Activated B cell treated with CpG ODN at 0.5 μM for 24 hours (primary cell): ENCODE measurements around the gene FGF3. TPM values are rescaled to one million over a fixed set of nuclear protein-coding genes. Genes with fewer than 3 reads are reported as not detected.

ENCODE experiments used
- ATAC-seq: fragments of 200-7000 bp; cut with Tn5 transposase; one replicate; pipeline ENCODE4 v1.10.0; 2021; ENCODE audit warnings: low read depth, mild to moderate bottlenecking, moderate library complexity
- CTCF ChIA-PET: fragments of 350-600 bp; sonication (Branson Sonifier 250); formaldehyde crosslinking; loops from one replicate; lab custom pipeline; 2021; ENCODE audit warnings: antibody characterized with exemption; lab: Charles Lee
- POLR2A ChIA-PET: fragments of 350-600 bp; sonication (Branson Sonifier 250); formaldehyde crosslinking; loops from one replicate; lab custom pipeline; 2021; ENCODE audit warnings: antibody characterized with exemption; lab: Charles Lee
- DNase-seq: peaks from one replicate; pipeline ENCODE4 v3.0.0; 2022
- H3K27ac Mint-ChIP-seq: one replicate; pipeline ENCODE4 v1.8.0; 2020; ENCODE audit warnings: mixed read lengths
- H3K27me3 Mint-ChIP-seq: one replicate; pipeline ENCODE4 v1.8.0; 2021; ENCODE audit warnings: mixed read lengths
- H3K36me3 Mint-ChIP-seq: one replicate; pipeline ENCODE4 v1.8.0; 2021; ENCODE audit warnings: low read depth, mixed read lengths
- H3K4me1 Mint-ChIP-seq: one replicate; pipeline ENCODE4 v1.8.0; 2021; ENCODE audit warnings: mixed read lengths
- H3K4me3 Mint-ChIP-seq: one replicate; pipeline ENCODE4 v1.8.0; 2020; ENCODE audit warnings: mild to moderate bottlenecking, mixed read lengths
- H3K9me3 Mint-ChIP-seq: one replicate; pipeline ENCODE4 v1.8.0; 2020; ENCODE audit warnings: mixed read lengths
- CTCF ChIP-seq: fragments of 200-600 bp; IDR thresholded peaks from one replicate; pipeline ENCODE4 v1.8.0; 2022; ENCODE audit warnings: antibody characterized with exemption, mild to moderate bottlenecking
- intact Hi-C: fragments of 100-400 bp; cut with micrococcal nuclease; formaldehyde crosslinking; loops from one replicate; pipeline ENCODE4 v1.15.1; 2024
- total RNA-seq: library from RNA; stranded (reverse); gene quantifications from 2 replicates; pipeline ENCODE4 v1.2.3, GENCODE V29; 2022

The FGF3 gene
- total RNA-seq, 1 donor from 2014 or later = not detected

GRCh38 chr11:69778373-69778772 is 40.8 kb downstream of the FGF3 start:
- ChIA-PET CTCF (interaction anchor here (0.6 kb wide), 1 partner anchor 64 kb away, joined by 3 read pairs; no protein-coding TSS in a partner anchor), POLR2A (no interaction called here)
- intact Hi-C loops = no loop called here
- ATAC-seq (no peak), DNase-seq (no peak)
- Mint-ChIP-seq H3K4me3 (no peak overlapping the region), H3K27ac (no peak overlapping the region), H3K36me3 (no peaks in the 10 kb centered on the region), H3K4me1 (no peaks in the 10 kb centered on the region), H3K27me3 (peaks cover 23% of the 10 kb centered on the region), H3K9me3 (no peaks in the 10 kb centered on the region)
- no peak for TF ChIP-seq CTCF

GRCh38 chr11:69775163-69775755 is 44.0 kb downstream of the FGF3 start, which contains the start of gene FGF4:
FGF4 (minus strand) TSS chr11:69775341; CDS start chr11:69775084, 257 bp downstream.
- Mint-ChIP-seq H3K27ac (no peak within 1 kb of the TSS), H3K9me3 (no peaks in the 10 kb centered on the region), H3K4me3 (no peak within 1 kb of the TSS), H3K36me3 (no peaks in the 10 kb centered on the region), H3K4me1 (no peaks in the 10 kb centered on the region), H3K27me3 (peaks cover 40% of the 10 kb centered on the region)
- intact Hi-C loops = no loop called here
- no peak for ATAC-seq
- CTCF ChIA-PET = no interaction called here
- POLR2A ChIA-PET = no interaction called here
- TF ChIP-seq CTCF = no peak
- DNase-seq = no peak

GRCh38 chr11:69774354-69775162 is 44.7 kb downstream of the FGF3 start:
- H3K4me1 Mint-ChIP-seq = no peaks in the 10 kb centered on the region
- no peak for DNase-seq
- peaks cover 43% of the 10 kb centered on the region for H3K27me3 Mint-ChIP-seq
- ChIA-PET CTCF (no interaction called here), POLR2A (no interaction called here)
- no peaks in the 10 kb centered on the region for H3K36me3 Mint-ChIP-seq
- no peak for ATAC-seq
- H3K27ac Mint-ChIP-seq = no peak overlapping the region
- no peak for TF ChIP-seq CTCF
- H3K9me3 Mint-ChIP-seq = no peaks in the 10 kb centered on the region
- intact Hi-C loops = no loop called here
- H3K4me3 Mint-ChIP-seq = no peak overlapping the region

GRCh38 chr11:69773626-69774353 is 45.4 kb downstream of the FGF3 start:
- ChIA-PET CTCF (no interaction called here), POLR2A (no interaction called here)
- no peak for DNase-seq
- no peak overlapping the region for H3K27ac Mint-ChIP-seq
- H3K27me3 Mint-ChIP-seq = peaks cover 48% of the 10 kb centered on the region
- intact Hi-C loops = no loop called here
- H3K9me3 Mint-ChIP-seq = no peaks in the 10 kb centered on the region
- H3K36me3 Mint-ChIP-seq = no peaks in the 10 kb centered on the region
- TF ChIP-seq CTCF = no peak
- no peaks in the 10 kb centered on the region for H3K4me1 Mint-ChIP-seq
- H3K4me3 Mint-ChIP-seq = no peak overlapping the region
- ATAC-seq = no peak

GRCh38 chr11:69771466-69771865 is 47.8 kb downstream of the FGF3 start:
- Mint-ChIP-seq H3K27ac (no peak overlapping the region), H3K27me3 (peaks cover 35% of the 10 kb centered on the region), H3K4me3 (no peak overlapping the region), H3K4me1 (no peaks in the 10 kb centered on the region), H3K9me3 (no peaks in the 10 kb centered on the region), H3K36me3 (no peaks in the 10 kb centered on the region)
- POLR2A ChIA-PET = no interaction called here
- CTCF ChIA-PET = no interaction called here
- DNase-seq = no peak
- ATAC-seq = no peak
- intact Hi-C loops = no loop called here
- no peak for TF ChIP-seq CTCF
